Lower leg skin (tissue), 4 donors: Measurements from ENCODE around the gene TTC3. TPM values are rescaled to one million over a fixed set of nuclear protein-coding genes. Genes with fewer than 3 reads are reported as not detected.

ENCODE experiments used
- DNase-seq, 2 donors: peaks; one replicate each; pipeline ENCODE4 v3.0.0-alpha.2; 2019; ENCODE audit warnings: low spot score in 2 of 2
- H3K4me3 ChIP-seq: fragments of 200-600 bp; sonication (generic); 2 replicates; pipeline ENCODE4 v1.5.1; 2017; ENCODE audit warnings: mild to moderate bottlenecking, low read depth; ENCODE audit not compliant: poor library complexity, severe bottlenecking
- POLR2A ChIP-seq, 2 donors: fragments of 450-650 bp; IDR thresholded peaks; one replicate each; pipeline ENCODE4 v1.6.1; 2016 to 2017; ENCODE audit warnings: antibody characterized with exemption in 2 of 2, mild to moderate bottlenecking in 1 of 2, moderate library complexity in 1 of 2
- WGBS, 2 donors: methylation state at CpG; one replicate each; pipeline ENCODE4 v1.1.5; 2018; 5-methylcytosine and 5-hydroxymethylcytosine counted together
- intact Hi-C: fragments of 100-400 bp; cut with DNase I; formaldehyde crosslinking; loops from one replicate; pipeline ENCODE4 v1.15.0; 2023; ENCODE audit warnings: low total_unique reads
- total RNA-seq, 4 donors: library from RNA; depleted of rRNA; stranded (reverse); fragments of >200 nt; gene quantifications; one replicate each; pipeline ENCODE4 v1.1.0, GENCODE V29; 2016
- TF ChIP-seq, protein P1 (sequence below), 3 donors: fragments of 450-650 bp; IDR thresholded peaks; one replicate each; pipeline ENCODE4 v1.5.1; 2016; ENCODE audit warnings: antibody characterized with exemption in 3 of 3, mild to moderate bottlenecking in 3 of 3, moderate library complexity in 2 of 3

Gene TTC3
- total RNA-seq, 4 donors from 2014 or later = 77.6 to 111 (median 92.0) TPM

DNA sequence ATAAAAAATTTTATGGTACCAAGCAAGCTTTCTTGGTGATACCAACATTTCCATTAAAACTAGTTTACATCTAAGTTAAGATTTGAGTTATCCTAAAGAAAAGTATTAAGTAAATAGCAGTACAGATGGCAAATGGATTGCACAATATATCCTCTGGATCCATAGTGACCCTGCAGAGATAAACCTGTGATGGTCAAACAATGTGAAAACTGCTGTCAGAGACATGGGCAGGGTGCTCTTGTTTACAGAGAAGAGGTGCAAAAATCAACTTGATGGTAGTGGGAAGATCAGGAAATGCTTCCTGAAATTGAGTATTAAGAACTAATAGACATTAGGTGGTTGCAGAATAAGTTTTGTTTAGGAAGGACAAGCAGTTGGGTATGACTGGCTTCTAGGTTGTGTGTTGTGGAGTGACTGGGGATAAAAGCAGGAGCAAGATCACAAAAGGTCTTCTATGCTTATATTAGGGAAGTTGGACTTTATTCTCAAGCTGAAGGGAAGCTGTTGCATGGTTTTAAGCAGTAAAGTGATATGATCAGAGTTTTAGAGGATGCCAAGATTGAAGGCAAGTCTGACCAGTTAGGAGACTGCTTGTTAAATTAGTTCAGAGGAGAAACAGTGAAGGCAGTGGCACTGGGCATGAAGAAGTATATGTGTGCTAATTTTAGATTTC is 9.9 kb downstream of the TTC3 start:
- intact Hi-C loops = no loop called here
- TF ChIP-seq POLR2A (IDR thresholded peaks at IDR 0.05) = no peak
- TF ChIP-seq, protein P1, sequence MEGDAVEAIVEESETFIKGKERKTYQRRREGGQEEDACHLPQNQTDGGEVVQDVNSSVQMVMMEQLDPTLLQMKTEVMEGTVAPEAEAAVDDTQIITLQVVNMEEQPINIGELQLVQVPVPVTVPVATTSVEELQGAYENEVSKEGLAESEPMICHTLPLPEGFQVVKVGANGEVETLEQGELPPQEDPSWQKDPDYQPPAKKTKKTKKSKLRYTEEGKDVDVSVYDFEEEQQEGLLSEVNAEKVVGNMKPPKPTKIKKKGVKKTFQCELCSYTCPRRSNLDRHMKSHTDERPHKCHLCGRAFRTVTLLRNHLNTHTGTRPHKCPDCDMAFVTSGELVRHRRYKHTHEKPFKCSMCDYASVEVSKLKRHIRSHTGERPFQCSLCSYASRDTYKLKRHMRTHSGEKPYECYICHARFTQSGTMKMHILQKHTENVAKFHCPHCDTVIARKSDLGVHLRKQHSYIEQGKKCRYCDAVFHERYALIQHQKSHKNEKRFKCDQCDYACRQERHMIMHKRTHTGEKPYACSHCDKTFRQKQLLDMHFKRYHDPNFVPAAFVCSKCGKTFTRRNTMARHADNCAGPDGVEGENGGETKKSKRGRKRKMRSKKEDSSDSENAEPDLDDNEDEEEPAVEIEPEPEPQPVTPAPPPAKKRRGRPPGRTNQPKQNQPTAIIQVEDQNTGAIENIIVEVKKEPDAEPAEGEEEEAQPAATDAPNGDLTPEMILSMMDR (IDR thresholded peaks at IDR 0.05) = no peak
- no peak overlapping the region for H3K4me3 ChIP-seq
- no peak for DNase-seq

DNA sequence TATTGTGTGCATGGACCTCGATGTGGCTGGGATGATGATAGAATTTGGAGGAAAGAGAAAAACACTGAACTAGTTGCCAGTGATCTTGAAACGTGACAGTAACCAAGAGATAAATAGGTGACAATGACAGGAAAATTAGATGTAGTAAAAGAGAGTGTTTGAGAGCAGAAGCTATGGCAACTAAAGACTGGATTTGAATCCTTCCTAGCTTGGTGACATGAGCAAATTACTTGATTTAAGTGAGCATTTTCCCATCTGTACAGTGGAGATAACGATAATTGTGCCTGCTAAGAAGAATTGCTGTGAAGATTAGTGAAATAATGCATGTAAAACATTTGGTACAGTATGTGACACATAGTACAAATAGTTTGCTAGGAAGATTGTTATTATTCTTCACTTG is 12.7 kb downstream of the TTC3 start:
- intact Hi-C loops = no loop called here
- WGBS, 2 donors = 84 to 92% methylated on average over 3 of the region's 3 CpGs
- DNase-seq = no peak
- no peak for TF ChIP-seq POLR2A (IDR thresholded peaks at IDR 0.05)
- TF ChIP-seq, protein P1 (IDR thresholded peaks at IDR 0.05) = no peak
- no peak overlapping the region for H3K4me3 ChIP-seq

DNA sequence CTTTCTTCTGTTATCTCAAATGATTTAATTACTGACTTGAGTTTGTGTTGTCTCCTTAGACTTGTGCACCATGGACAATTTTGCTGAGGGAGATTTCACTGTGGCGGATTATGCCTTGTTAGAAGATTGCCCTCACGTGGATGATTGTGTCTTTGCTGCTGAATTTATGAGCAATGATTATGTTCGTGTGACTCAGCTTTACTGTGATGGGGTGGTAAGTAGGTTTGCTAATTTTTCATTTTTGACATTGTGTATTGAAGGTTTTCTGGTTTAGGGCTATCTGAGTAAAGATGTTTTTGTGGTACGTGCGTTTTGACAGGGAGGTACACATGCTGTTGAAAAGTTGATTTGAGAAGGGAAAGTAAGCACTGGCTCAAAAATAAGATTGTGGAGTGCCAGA is 14.1 kb downstream of the TTC3 start:
- TF ChIP-seq POLR2A (IDR thresholded peaks at IDR 0.05) = no peak
- TF ChIP-seq, protein P1 (IDR thresholded peaks at IDR 0.05) = no peak
- no peak overlapping the region for H3K4me3 ChIP-seq
- DNase-seq = no peak
- intact Hi-C loops = no loop called here
- WGBS, 2 donors = 51 to 63% methylated on average over 5 of the region's 5 CpGs

- 81 to 82% methylated on average over 5 of the region's 5 CpGs for WGBS, 2 donors
- DNase-seq = no peak
- intact Hi-C loops = no loop called here
- TF ChIP-seq POLR2A (IDR thresholded peaks at IDR 0.05) = no peak
- TF ChIP-seq, protein P1 (IDR thresholded peaks at IDR 0.05) = no peak
- H3K4me3 ChIP-seq = no peak overlapping the region
Measured at GRCh38 chr21:37088186-37088735, 15.2 kb downstream of the TTC3 start.

DNA sequence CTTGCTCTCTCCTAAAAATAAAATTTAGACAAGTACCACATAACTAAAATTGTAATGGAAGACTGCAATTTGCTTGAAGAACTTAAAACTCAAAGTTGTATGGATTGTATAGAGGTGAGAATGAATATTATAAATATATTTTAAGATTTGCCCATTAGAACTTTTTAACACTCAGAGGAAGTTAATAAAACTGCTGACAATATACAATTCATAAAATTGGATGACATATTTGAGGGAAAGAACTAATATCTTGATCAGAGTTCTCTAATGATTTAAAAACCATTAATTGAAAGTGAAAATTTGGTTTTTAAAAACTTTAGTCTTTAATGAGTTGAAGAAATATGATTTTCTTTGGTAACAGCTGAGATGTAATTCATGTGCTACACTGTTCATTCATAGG is 20.9 kb downstream of the TTC3 start:
- no peak overlapping the region for H3K4me3 ChIP-seq
- no peak for TF ChIP-seq POLR2A (IDR thresholded peaks at IDR 0.05)
- TF ChIP-seq, protein P1 (IDR thresholded peaks at IDR 0.05) = no peak
- no peak for DNase-seq
- intact Hi-C loops = loop anchor here (10.0 kb wide), 1 partner anchor 59 kb away; no protein-coding TSS in a partner anchor

DNA sequence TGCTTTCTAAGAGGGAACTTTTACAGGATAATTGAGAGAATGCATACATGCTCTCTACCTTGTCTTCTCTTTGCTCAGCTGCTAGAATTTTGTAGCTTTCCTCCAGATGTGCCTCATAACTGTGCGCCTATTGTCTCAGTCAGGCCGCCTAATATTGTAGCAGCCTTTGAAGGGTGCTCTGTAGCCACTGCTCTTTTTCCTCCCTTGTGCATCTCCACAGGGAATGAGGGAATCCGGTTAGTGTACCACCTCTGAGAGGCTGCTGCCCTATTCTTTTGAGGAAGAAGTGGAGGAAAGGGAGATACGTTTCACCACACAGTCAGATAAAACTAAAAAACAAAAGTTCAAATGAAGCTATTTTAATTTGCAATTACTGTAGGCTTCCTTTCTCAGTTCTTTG is 22.8 kb downstream of the TTC3 start:
- DNase-seq = no peak
- 83 to 89% methylated on average over 4 of the region's 4 CpGs for WGBS, 2 donors
- TF ChIP-seq POLR2A (IDR thresholded peaks at IDR 0.05) = no peak
- TF ChIP-seq, protein P1 (IDR thresholded peaks at IDR 0.05) = no peak
- no peak overlapping the region for H3K4me3 ChIP-seq
- intact Hi-C loops = loop anchor here (10.0 kb wide), 1 partner anchor 61 kb away; no protein-coding TSS in a partner anchor
